ENCODE data around the gene FBXO46.

- TF ChIP-seq POLR2AphosphoS5 (IDR thresholded peaks at IDR 0.05) (no peak), CTCF (IDR thresholded peaks at IDR 0.05) (no peak)
Observed at GRCh38 chr19:45739498-45740439, 9.1 kb upstream of the FBXO46 start.
